ENCODE data around the gene KCNG4.

DNA sequence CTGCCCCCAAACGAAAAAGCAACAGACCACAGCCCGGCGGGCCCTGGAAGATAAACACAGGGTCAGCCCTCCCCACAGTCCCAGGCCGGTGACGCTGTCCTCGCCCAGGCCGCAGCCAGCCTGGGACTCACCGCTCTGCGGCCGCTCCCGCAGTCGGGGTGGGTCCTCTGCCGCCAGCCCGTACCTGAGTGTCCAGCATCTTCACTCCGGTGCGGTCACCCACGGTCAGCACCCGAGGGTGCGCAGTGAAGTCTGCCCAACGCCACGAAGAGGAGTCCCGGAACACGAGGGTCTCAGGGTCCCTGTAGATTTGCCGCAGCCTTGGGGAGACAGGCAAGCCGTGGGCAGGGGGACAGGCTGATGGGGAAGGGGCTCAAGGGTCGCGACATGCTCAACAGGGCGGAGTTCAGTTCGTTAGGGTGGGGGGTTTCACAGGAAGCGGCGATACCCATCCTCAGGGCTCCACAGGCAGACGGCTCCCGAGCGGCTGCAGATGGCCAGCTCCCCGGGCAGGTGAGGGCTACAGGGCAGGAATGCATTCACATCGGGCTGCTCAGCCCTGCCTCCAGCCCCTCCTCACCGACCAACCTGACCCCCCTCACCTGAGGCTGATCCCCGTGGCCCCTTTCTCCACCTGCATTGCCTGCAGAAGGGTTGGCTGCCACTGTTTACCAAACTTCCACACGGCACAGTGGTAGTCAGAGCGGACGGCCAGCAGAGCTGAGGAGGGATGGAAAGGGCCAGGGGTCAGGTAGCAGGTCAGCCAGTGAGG, 58.5 kb downstream of the KCNG4 start:
- no peak for TF ChIP-seq CTCF (optimal IDR thresholded peaks at IDR 0.05 in 1 of 3, IDR thresholded peaks at IDR 0.05 in 1 of 3, conservative IDR thresholded peaks at IDR 0.05 in 1 of 3; ENCODE audit: extremely low read depth in 1 of 3, insufficient read depth in 2 of 3, low read length in 3 of 3)
- TF ChIP-seq EZH2 (IDR thresholded peaks at IDR 0.05; ENCODE audit: low read length), result no peak

All from keratinocyte (primary cell).